ENCODE data around the gene BTBD2. TPM values are rescaled to one million over a fixed set of nuclear protein-coding genes. Genes with fewer than 3 reads are reported as not detected.

Gene BTBD2
- total and polyA plus RNA-seq, 2 donors (not counting 1 experiment from before 2014, with no cell fraction given), result 75.2 to 85.6 TPM

DNA sequence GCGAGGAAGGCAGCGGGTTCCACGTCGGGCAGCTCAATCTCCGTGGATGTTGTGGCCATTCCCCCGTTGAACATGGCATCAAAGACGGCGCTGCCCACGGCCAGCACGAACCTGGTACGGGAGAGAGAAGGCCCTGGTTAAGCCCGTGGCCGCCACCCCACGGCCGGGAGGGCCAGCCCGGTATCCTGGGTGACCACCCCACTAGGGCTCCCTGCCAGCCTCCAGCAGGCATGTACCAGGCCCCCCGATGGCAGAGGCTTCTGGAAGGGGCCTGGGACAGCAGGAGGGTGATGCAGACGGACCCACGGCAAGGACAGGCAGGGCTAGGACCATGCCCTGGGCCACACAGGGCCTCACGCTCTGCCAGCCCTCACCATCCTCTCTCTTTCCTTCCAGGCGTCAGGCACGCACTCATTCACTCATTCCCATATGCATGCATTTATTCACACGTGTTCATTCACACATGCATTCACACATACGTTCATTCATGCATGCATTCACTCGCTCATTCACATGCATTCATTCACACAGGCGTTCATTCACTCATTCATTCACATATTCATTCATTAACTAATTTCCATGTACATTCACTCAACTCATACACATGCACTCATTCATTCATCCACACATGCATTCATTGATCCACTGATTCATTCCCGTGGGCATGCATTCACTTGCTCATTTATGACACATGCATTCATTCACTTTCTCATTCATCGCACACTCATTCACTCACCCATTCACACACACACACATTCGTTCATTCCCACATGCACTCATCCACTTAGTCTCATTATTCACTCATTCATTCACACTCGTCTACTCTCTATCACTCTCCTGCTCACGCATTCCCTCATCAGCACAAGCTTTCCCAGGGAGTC, 17.9 kb downstream of the BTBD2 start:
- no peak overlapping the region for H3K4me3 ChIP-seq (ENCODE audit: control extremely low read depth in 1 of 5, extremely low read depth in 1 of 5, insufficient read depth in 1 of 5, low read depth in 2 of 5, low read length in 4 of 5)
- Mint-ChIP-seq H3K4me3 (no peak overlapping the region), H3K4me1 (peaks cover 10% of the 10 kb centered on the region), H3K9me3 (ENCODE audit: insufficient read depth) (no peaks in the 10 kb centered on the region), H3K27ac (peak overlapping the region; percentile 34), H3K27me3 (no peaks in the 10 kb centered on the region)
- H3K4me2 ChIP-seq (replicated peaks; ENCODE audit: low read depth, low read length, poor library complexity, severe bottlenecking), result no peak overlapping the region
- ChIA-PET CTCF (no interaction called here), POLR2A (interaction anchor here (0.6 kb wide), 1 partner anchor 146 kb away, joined by 9 read pairs; no protein-coding TSS in a partner anchor)
- peaks cover 0 to 4% (median 0%) of the 10 kb centered on the region in 3 donors for H3K9me3 ChIP-seq (ENCODE audit: control extremely low read depth in 1 of 3, control insufficient read depth in 2 of 3, insufficient read depth in 1 of 3, low read length in 2 of 3)
- no peak for TF ChIP-seq EZH2 (IDR thresholded peaks at IDR 0.05; ENCODE audit: borderline replicate concordance, insufficient read depth, low read depth, low read length, poor library complexity, severe bottlenecking)
- TF ChIP-seq, protein P1, sequence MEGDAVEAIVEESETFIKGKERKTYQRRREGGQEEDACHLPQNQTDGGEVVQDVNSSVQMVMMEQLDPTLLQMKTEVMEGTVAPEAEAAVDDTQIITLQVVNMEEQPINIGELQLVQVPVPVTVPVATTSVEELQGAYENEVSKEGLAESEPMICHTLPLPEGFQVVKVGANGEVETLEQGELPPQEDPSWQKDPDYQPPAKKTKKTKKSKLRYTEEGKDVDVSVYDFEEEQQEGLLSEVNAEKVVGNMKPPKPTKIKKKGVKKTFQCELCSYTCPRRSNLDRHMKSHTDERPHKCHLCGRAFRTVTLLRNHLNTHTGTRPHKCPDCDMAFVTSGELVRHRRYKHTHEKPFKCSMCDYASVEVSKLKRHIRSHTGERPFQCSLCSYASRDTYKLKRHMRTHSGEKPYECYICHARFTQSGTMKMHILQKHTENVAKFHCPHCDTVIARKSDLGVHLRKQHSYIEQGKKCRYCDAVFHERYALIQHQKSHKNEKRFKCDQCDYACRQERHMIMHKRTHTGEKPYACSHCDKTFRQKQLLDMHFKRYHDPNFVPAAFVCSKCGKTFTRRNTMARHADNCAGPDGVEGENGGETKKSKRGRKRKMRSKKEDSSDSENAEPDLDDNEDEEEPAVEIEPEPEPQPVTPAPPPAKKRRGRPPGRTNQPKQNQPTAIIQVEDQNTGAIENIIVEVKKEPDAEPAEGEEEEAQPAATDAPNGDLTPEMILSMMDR (IDR thresholded peaks at IDR 0.05), result no peak
- peaks cover 0 to 28% of the 10 kb centered on the region in 2 experiments for H3K36me3 ChIP-seq (replicated peaks in 1 of 2; ENCODE audit: control extremely low read depth in 1 of 2, control insufficient read depth in 1 of 2, extremely low read depth in 1 of 2, insufficient read depth in 2 of 2, low read length in 1 of 2)
- H3K79me2 ChIP-seq (ENCODE audit: control insufficient read depth, insufficient read depth, low read length), result peaks cover 29% of the 10 kb centered on the region
- H3K27me3 ChIP-seq (replicated peaks in 1 of 4; ENCODE audit: control extremely low read depth in 1 of 4, control insufficient read depth in 3 of 4, insufficient read depth in 4 of 4, low read length in 3 of 4), result no peaks in the 10 kb centered on the region
- H2AFZ ChIP-seq (ENCODE audit: insufficient read depth, low read depth, low read length, poor library complexity, severe bottlenecking), result no peak overlapping the region
- DNase-seq (no peak), ATAC-seq (ENCODE audit: low read depth) (no peak)
- no peak overlapping the region for H3K27ac ChIP-seq (ENCODE audit: low read length in 2 of 2)
- no peaks in the 10 kb centered on the region for H3K4me1 ChIP-seq (ENCODE audit: control insufficient read depth in 2 of 2, insufficient read depth in 2 of 2, low read length in 2 of 2)
- H4K20me1 ChIP-seq (ENCODE audit: control insufficient read depth, insufficient read depth, low read length, poor library complexity, severe bottlenecking), result peaks cover 27% of the 10 kb centered on the region
- intact Hi-C loops (cut with micrococcal nuclease), result no loop called here
- 96% methylated on average over 29 of the region's 31 CpGs for WGBS (ENCODE audit: insufficient coverage)
- no peak overlapping the region for H3K9ac ChIP-seq (ENCODE audit: low read length)

DNA sequence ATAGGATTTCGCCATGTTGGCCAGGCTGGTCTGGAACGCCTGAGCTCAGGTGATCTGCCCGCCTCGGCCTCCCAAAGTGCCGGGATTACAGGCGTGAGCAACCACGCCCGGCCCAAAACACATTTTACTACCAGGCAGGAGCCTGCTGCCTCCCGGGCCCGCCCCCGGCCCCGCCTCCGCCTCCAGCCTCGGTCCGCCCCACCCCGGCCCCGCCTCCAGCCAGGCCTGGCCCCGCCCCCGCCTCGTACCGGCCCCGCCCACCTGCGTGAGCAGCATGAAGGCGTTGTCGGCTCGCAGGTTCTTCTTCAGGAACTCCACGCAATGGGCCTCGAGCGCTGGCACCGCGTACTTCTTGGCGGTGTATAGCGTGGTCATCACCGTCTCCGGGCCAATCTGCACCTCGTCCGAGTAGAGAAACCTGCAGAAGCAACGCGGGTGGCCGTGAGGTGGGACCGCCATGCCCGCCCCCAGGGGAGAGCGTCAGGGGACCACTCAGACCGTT, 22.7 kb downstream of the BTBD2 start:
- H3K9ac ChIP-seq (ENCODE audit: low read length), result no peak overlapping the region
- H3K9me3 Mint-ChIP-seq (ENCODE audit: insufficient read depth), result no peaks in the 10 kb centered on the region
- no peak overlapping the region for H3K4me2 ChIP-seq (replicated peaks; ENCODE audit: low read depth, low read length, poor library complexity, severe bottlenecking)
- H3K4me1 Mint-ChIP-seq, result peaks cover 5% of the 10 kb centered on the region
- no peak overlapping the region for H3K27ac Mint-ChIP-seq
- H3K9me3 ChIP-seq (ENCODE audit: control extremely low read depth in 1 of 3, control insufficient read depth in 2 of 3, insufficient read depth in 1 of 3, low read length in 2 of 3), result peaks cover 0 to 4% (median 0%) of the 10 kb centered on the region in 3 donors
- H3K4me3 Mint-ChIP-seq, result no peak overlapping the region
- H3K4me3 ChIP-seq (ENCODE audit: control extremely low read depth in 1 of 5, extremely low read depth in 1 of 5, insufficient read depth in 1 of 5, low read depth in 2 of 5, low read length in 4 of 5), result no peak overlapping the region
- no peaks in the 10 kb centered on the region for H3K27me3 ChIP-seq (replicated peaks in 1 of 4; ENCODE audit: control extremely low read depth in 1 of 4, control insufficient read depth in 3 of 4, insufficient read depth in 4 of 4, low read length in 3 of 4)
- peaks cover 4 to 38% of the 10 kb centered on the region in 2 experiments for H3K36me3 ChIP-seq (replicated peaks in 1 of 2; ENCODE audit: control extremely low read depth in 1 of 2, control insufficient read depth in 1 of 2, extremely low read depth in 1 of 2, insufficient read depth in 2 of 2, low read length in 1 of 2)
- intact Hi-C loops (cut with micrococcal nuclease), result no loop called here
- no peaks in the 10 kb centered on the region for H3K27me3 Mint-ChIP-seq
- ChIA-PET POLR2A (interaction anchor here (0.5 kb wide), 1 partner anchor 45 kb away, joined by 3 read pairs; no protein-coding TSS in a partner anchor), CTCF (no interaction called here)
- no peak overlapping the region for H2AFZ ChIP-seq (ENCODE audit: insufficient read depth, low read depth, low read length, poor library complexity, severe bottlenecking)
- H3K27ac ChIP-seq (ENCODE audit: low read length in 2 of 2), result no peak overlapping the region
- peaks cover 17% of the 10 kb centered on the region for H4K20me1 ChIP-seq (ENCODE audit: control insufficient read depth, insufficient read depth, low read length, poor library complexity, severe bottlenecking)
- no peak for TF ChIP-seq EZH2 (IDR thresholded peaks at IDR 0.05; ENCODE audit: borderline replicate concordance, insufficient read depth, low read depth, low read length, poor library complexity, severe bottlenecking)
- no peak for ATAC-seq (ENCODE audit: low read depth)
- H3K79me2 ChIP-seq (ENCODE audit: control insufficient read depth, insufficient read depth, low read length), result peaks cover 12% of the 10 kb centered on the region
- 96% methylated on average over 26 of the region's 44 CpGs for WGBS (ENCODE audit: insufficient coverage)
- H3K4me1 ChIP-seq (ENCODE audit: control insufficient read depth in 2 of 2, insufficient read depth in 2 of 2, low read length in 2 of 2), result no peaks in the 10 kb centered on the region
- DNase-seq, result no peak

Data from B cell (primary cell).